ENCODE data around the gene C19orf12. TPM values are rescaled to one million over a fixed set of nuclear protein-coding genes. Genes with fewer than 3 reads are reported as not detected.

The C19orf12 gene
- total RNA-seq, 1 donor = 8.8 TPM

DNA sequence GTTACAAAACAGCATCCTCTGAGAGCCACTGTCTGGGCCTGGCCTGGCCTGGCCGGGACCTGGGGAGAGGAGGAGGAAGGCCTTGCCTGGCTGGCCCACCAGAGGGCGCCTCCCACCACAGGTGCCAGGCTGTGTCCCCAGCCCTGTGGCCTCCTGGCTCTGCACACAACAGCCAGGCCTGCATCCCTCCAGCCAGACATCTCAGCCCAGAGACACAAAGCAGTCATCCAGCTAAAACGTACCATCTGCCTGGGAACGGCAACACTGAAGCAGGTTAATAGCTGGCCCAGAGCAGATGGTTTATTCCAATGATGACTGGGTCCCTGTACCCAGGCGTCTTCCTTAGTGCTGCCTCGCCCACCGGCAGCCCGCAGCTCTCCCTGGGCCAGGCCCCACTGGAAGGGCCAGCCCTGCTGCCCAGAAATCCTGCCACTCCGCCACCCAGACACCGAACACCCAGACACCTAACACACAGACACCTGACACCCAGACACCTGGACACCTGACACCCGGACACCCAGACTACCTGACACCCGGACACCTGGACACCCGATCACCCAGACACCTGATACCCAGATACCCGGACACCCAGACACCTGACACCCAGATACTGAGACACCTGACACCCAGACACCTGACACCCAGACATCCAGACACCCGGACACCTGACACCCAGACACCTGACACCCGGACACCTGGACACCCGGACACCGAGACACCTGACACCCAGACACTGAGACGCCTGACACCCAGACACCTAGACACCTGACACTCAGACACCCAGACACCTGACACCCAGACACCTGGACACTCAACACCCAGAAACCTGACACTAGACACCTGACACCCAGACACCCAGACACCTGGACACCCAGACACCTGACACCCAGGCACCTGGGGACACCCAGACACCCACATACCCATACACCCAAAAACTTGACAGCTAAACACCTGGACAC lies 20.1 kb downstream of the C19orf12 start:
- H3K4me1 ChIP-seq (ENCODE audit: insufficient read depth, low read length) = peaks cover 20% of the 10 kb centered on the region
- no peaks in the 10 kb centered on the region for H3K9me3 ChIP-seq (ENCODE audit: low read depth, low read length)
- no peaks in the 10 kb centered on the region for H3K27me3 ChIP-seq (ENCODE audit: insufficient read depth, low read length)
- H3K4me3 ChIP-seq (ENCODE audit: low read length) = no peak overlapping the region

- no peaks in the 10 kb centered on the region for H3K27me3 ChIP-seq (ENCODE audit: insufficient read depth, low read length)
- no peaks in the 10 kb centered on the region for H3K9me3 ChIP-seq (ENCODE audit: low read depth, low read length)
- no peak overlapping the region for H3K4me3 ChIP-seq (ENCODE audit: low read length)
- H3K4me1 ChIP-seq (ENCODE audit: insufficient read depth, low read length) = peaks cover 20% of the 10 kb centered on the region
Observed at GRCh38 chr19:29694161-29694560, 20.9 kb downstream of the C19orf12 start.

GRCh38 chr19:29690842-29691241 lies 24.2 kb downstream of the C19orf12 start:
- H3K27me3 ChIP-seq (ENCODE audit: insufficient read depth, low read length) = no peaks in the 10 kb centered on the region
- no peaks in the 10 kb centered on the region for H3K9me3 ChIP-seq (ENCODE audit: low read depth, low read length)
- H3K4me1 ChIP-seq (ENCODE audit: insufficient read depth, low read length) = peaks cover 20% of the 10 kb centered on the region
- no peak overlapping the region for H3K4me3 ChIP-seq (ENCODE audit: low read length)

DNA sequence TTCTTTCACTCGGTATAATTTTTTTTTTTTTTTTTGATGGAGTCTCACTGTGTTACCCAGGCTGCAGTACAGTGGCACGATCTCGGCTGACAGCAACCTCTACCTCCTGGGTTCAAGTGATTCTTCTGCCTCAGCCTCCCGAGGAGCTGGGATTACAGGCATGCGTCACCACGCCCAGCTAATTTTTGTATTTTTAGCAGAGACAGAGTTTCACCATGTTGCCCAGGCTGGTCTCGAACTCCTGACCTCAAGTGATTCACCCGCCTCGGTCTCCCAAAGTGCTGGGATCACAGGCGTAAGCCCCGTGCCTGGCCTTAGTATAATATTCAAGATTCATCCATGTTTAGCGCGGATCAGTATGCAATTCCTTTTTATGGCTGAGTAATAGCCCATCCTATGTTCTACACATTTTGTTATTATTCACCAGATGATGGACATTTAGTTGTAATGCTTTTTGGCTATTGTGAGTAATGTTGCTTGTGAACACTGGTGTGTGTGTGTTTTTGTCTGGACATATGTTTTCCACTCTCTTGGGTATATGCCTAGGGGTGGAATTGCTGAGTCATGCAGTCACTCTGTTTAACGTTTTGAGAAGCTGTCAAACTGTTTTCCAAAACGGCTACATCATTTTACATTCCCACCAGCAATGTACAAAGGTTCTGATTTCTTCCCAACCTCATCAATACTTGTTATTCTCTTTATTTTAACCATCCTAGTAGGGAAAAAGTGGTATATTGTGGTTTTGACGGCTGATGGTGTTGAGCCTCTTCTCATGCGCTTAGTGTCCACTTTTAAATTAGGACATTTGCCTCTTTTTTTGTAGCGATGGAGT lies 26.9 kb downstream of the C19orf12 start:
- Histone ChIP-seq H3K4me3 (ENCODE audit: low read length) (no peak overlapping the region), H3K4me1 (ENCODE audit: insufficient read depth, low read length) (peaks cover 7% of the 10 kb centered on the region), H3K27me3 (ENCODE audit: insufficient read depth, low read length) (no peaks in the 10 kb centered on the region), H3K9me3 (ENCODE audit: low read depth, low read length) (no peaks in the 10 kb centered on the region)

DNA sequence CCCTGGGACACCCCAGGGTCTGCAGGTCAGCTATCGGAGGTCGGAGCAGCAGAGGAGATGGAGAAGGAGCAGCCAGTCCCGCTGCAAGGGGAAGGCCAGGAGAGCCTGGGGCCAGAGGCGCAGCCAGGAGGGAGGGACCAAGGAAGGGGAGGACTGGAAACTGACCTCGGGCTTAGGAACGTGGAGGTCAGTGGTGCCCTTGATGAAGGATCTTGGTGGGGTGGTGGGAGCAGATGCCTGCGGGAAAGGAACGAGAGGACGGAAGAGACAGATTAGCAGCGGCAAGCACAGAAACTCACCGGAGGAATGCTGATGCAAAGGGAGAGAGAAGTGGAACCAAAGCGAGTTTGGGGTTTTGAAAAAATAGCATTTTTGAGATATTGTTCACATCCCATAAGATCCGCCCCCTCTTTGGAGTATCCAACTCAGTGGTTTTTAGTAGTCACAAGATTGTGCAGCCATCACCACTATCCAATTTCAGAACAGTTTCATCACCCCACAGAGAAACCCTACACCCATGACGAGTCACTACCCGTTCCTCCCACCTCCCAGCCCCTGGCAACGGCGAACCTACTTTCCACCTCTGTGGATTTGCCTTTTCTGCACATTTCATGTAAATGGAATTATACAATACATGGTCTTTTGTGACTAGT lies 27.7 kb downstream of the C19orf12 start:
- Histone ChIP-seq H3K4me1 (ENCODE audit: insufficient read depth, low read length) (peaks cover 7% of the 10 kb centered on the region), H3K4me3 (ENCODE audit: low read length) (no peak overlapping the region), H3K27me3 (ENCODE audit: insufficient read depth, low read length) (no peaks in the 10 kb centered on the region), H3K9me3 (ENCODE audit: low read depth, low read length) (no peaks in the 10 kb centered on the region)

GRCh38 chr19:29686285-29686805 lies 28.7 kb downstream of the C19orf12 start:
- Histone ChIP-seq H3K4me1 (ENCODE audit: insufficient read depth, low read length) (peaks cover 17% of the 10 kb centered on the region), H3K27me3 (ENCODE audit: insufficient read depth, low read length) (no peaks in the 10 kb centered on the region), H3K9me3 (ENCODE audit: low read depth, low read length) (no peaks in the 10 kb centered on the region), H3K4me3 (ENCODE audit: low read length) (no peak overlapping the region)

DNA sequence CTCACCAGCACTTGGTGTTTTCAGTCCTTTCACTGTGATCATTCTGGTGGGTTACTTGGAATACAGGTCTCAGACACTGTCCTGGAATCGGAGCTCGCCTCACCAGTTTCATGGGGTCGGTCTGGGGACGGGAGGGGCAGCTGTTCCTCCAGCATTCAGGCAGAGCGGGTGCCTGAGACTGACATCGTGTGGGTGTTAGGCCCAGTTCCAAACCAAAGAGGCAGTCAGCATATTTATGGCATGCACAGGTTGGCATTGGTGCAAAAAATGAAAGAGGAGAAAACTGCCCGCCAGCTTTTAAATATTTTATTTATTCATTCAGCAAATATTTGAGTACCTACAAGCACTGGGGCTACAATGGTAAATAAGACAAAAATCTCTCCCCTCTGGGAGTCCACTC lies 29.7 kb downstream of the C19orf12 start:
- Histone ChIP-seq H3K4me3 (ENCODE audit: low read length) (no peak overlapping the region), H3K9me3 (ENCODE audit: low read depth, low read length) (no peaks in the 10 kb centered on the region), H3K4me1 (ENCODE audit: insufficient read depth, low read length) (peaks cover 20% of the 10 kb centered on the region), H3K27me3 (ENCODE audit: insufficient read depth, low read length) (no peaks in the 10 kb centered on the region)

GRCh38 chr19:29683009-29683408 lies 32.1 kb downstream of the C19orf12 start:
- H3K27me3 ChIP-seq (ENCODE audit: insufficient read depth, low read length) = no peaks in the 10 kb centered on the region
- H3K4me1 ChIP-seq (ENCODE audit: insufficient read depth, low read length) = peaks cover 43% of the 10 kb centered on the region

DNA sequence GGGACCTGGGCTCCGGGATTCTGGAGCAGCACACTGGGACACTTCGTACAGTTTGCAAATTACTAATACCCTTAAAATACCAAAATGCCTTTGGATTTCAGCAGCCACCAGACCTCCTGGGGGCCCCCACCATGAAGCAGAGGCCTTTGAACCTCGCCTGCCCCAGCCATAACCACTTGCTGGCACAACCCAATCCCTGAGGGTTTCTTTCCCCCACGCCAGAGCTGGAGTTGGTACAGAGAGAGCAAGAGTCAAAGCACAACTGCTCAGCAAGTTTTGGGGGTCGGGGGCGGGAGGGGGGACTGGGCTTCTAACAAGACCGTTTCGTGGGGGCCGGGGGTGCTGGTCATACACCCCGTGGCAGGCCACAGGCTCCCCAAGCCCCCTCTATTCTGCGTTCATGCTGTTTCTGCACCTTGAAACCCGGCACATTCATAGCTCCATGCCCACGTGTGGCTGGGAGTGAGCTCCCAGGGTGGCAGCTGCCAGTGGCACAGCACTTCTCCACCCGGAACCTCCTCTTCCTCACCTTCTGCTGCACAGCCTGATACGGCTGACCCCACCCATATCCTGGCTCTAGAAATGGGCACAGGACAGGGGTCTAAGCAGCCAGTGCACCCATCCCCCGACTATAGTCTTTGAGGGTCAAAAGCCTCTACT lies 32.7 kb downstream of the C19orf12 start:
- Histone ChIP-seq H3K4me1 (ENCODE audit: insufficient read depth, low read length) (peaks cover 49% of the 10 kb centered on the region), H3K27me3 (ENCODE audit: insufficient read depth, low read length) (no peaks in the 10 kb centered on the region), H3K9me3 (ENCODE audit: low read depth, low read length) (no peaks in the 10 kb centered on the region), H3K4me3 (ENCODE audit: low read length) (no peak overlapping the region)

More at GRCh38 chr19:29683009-29683408, 32.1 kb downstream of the C19orf12 start:
- Histone ChIP-seq H3K9me3 (ENCODE audit: low read depth, low read length) (no peaks in the 10 kb centered on the region), H3K4me3 (ENCODE audit: low read length) (no peak overlapping the region)

DNA sequence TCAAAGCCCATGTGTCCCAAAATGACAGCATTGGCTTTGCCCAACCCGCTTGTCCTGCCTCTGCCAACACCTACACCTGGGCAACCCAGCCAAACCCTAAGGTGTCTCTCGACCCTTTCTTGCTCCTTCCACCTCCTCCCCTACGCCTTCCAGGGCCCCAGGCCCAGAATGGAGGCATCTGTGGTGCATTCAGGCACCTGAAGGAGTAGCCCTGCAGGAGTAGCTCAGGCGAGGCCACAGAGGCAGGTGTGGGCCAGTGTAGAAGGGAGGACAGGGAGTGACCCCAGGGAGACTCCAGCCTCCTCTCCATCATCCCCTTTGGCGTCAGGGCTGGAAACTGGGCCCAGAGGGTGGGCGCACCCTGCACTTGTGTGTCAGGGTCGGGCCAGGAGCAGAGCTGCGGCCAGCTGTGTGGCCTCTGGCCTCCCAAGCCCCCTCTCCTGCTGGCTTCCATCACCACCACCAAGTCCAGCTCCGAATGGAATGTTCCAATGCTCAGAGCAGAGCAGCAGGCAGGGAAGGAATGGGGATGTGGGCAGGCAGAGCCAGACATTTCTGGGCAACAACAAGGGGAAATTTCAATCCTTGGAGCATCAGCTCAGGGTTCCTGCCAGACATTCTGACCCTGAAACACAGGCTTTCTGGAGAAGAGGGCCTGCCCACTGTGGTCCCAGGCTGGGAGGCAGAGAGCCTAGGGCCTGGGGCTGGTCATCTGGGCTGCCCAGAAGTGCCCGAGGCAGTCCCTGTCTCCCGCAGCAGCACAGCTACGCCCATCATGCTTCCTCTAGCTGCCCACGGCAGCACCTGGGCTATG lies 33.4 kb downstream of the C19orf12 start:
- H3K9me3 ChIP-seq (ENCODE audit: low read depth, low read length) = no peaks in the 10 kb centered on the region
- peaks cover 56% of the 10 kb centered on the region for H3K4me1 ChIP-seq (ENCODE audit: insufficient read depth, low read length)
- no peak overlapping the region for H3K4me3 ChIP-seq (ENCODE audit: low read length)
- no peaks in the 10 kb centered on the region for H3K27me3 ChIP-seq (ENCODE audit: insufficient read depth, low read length)

- Histone ChIP-seq H3K9me3 (ENCODE audit: low read depth, low read length) (no peaks in the 10 kb centered on the region), H3K4me1 (ENCODE audit: insufficient read depth, low read length) (peaks cover 63% of the 10 kb centered on the region), H3K27me3 (ENCODE audit: insufficient read depth, low read length) (no peaks in the 10 kb centered on the region), H3K4me3 (ENCODE audit: low read length) (no peak overlapping the region)
Observed at GRCh38 chr19:29680937-29681336, 34.1 kb downstream of the C19orf12 start.

DNA sequence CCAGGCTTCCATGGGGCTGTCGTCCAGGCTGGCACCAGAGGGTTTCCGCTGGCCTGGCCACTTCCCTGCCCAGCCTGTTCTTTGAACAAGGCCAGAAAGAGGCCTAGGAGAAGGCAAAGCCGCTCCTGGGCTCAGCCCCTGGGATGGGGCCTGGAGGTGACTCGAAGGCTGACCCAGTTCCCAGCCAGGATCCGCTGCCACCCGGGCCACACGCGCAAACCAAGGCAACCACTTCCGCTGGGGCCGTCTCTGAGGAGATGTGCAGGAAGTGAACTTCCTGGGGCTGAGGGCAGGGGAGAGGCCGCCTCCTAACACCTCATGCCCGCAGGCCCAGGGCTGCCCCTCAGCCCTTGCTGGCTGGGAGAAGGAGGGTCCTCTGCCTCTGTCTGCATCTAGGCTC lies 34.6 kb downstream of the C19orf12 start:
- Histone ChIP-seq H3K27me3 (ENCODE audit: insufficient read depth, low read length) (no peaks in the 10 kb centered on the region), H3K4me3 (ENCODE audit: low read length) (no peak overlapping the region), H3K4me1 (ENCODE audit: insufficient read depth, low read length) (peaks cover 68% of the 10 kb centered on the region), H3K9me3 (ENCODE audit: low read depth, low read length) (no peaks in the 10 kb centered on the region)

GRCh38 chr19:29679598-29680210 lies 35.4 kb downstream of the C19orf12 start:
- no peaks in the 10 kb centered on the region for H3K27me3 ChIP-seq (ENCODE audit: insufficient read depth, low read length)
- no peaks in the 10 kb centered on the region for H3K9me3 ChIP-seq (ENCODE audit: low read depth, low read length)
- peaks cover 75% of the 10 kb centered on the region for H3K4me1 ChIP-seq (ENCODE audit: insufficient read depth, low read length)
- H3K4me3 ChIP-seq (ENCODE audit: low read length) = no peak overlapping the region

Data from mononuclear cell (primary cell).